ENCODE results near the gene PRSS22. TPM values are rescaled to one million over a fixed set of nuclear protein-coding genes. Genes with fewer than 3 reads are reported as not detected.
A peak's percentile ranks its signal among the peaks of the same experiment; 100 is the strongest.

PRSS22 gene
- total and polyA plus RNA-seq, 2 experiments from 2014 or later = not detected

- H3K27me3 ChIP-seq = peaks cover 48% of the 10 kb centered on the region
- H3K36me3 ChIP-seq = no peaks in the 10 kb centered on the region
- no peaks in the 10 kb centered on the region for H3K9me3 ChIP-seq (ENCODE audit: low read depth)
- no peak overlapping the region for H3K27ac ChIP-seq
- TF ChIP-seq CTCF (IDR thresholded peaks at IDR 0.05; ENCODE audit: low read depth, low read length) = no peak
- no peak overlapping the region for H3K4me3 ChIP-seq
- H3K4me1 ChIP-seq (ENCODE audit: low read depth) = no peaks in the 10 kb centered on the region
- DNase-seq (ENCODE audit: low read depth in 1 of 2, low spot score in 1 of 2) = no peak
Observed at GRCh38 chr16:2865651-2866050, 7.7 kb upstream of the PRSS22 start.

GRCh38 chr16:2860826-2861567 is 3.0 kb upstream of the PRSS22 start:
- peaks cover 60% of the 10 kb centered on the region for H3K27me3 ChIP-seq
- peak in 1 of 2 donors; percentile 45 for DNase-seq (ENCODE audit: low read depth in 1 of 2, low spot score in 1 of 2)

DNA sequence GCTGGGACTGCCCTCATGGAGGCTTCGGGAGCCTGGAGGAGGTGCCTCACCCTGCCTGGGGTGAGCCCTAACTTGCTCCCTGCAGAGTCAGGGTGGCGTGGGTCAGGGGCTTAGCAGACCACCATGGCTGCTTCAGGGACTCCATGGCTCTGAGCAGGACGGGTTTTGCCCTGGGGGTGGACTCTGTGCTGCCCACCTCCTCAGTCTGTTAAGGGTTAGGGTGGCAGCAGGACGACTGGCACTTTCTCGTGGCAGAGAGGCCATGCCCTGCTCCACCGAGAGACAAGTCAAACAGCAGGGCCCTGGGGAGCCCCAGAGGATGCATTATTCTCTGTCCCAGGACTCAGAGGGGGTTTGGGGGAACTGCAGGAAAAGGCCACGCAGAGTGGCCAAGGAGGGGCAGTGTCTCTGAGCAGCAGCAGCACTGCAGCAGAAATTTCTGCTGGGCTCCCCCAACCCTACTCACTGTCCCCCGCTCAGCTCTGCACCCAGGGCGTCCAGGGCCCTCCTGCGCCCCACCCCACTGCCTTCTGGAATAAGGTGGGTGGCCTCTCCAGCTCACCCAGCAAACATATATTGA is 1.8 kb upstream of the PRSS22 start:
- H3K4me1 ChIP-seq (ENCODE audit: low read depth) = no peaks in the 10 kb centered on the region
- H3K36me3 ChIP-seq = no peaks in the 10 kb centered on the region
- H3K9me3 ChIP-seq (ENCODE audit: low read depth) = no peaks in the 10 kb centered on the region
- TF ChIP-seq CTCF (IDR thresholded peaks at IDR 0.05; ENCODE audit: low read depth, low read length) = no peak
- no peak overlapping the region for H3K27ac ChIP-seq
- peaks cover 47% of the 10 kb centered on the region for H3K27me3 ChIP-seq
- H3K4me3 ChIP-seq = no peak overlapping the region
- DNase-seq (ENCODE audit: low read depth in 1 of 2, low spot score in 1 of 2) = no peak

More at GRCh38 chr16:2860826-2861567, 3.0 kb upstream of the PRSS22 start:
- TF ChIP-seq CTCF (IDR thresholded peaks at IDR 0.05; ENCODE audit: low read depth, low read length) = no peak
- H3K4me1 ChIP-seq (ENCODE audit: low read depth) = no peaks in the 10 kb centered on the region
- H3K9me3 ChIP-seq (ENCODE audit: low read depth) = no peaks in the 10 kb centered on the region
- H3K4me3 ChIP-seq = no peak overlapping the region
- H3K27ac ChIP-seq = no peak overlapping the region
- no peaks in the 10 kb centered on the region for H3K36me3 ChIP-seq

- Histone ChIP-seq H3K4me3 (no peak overlapping the region), H3K36me3 (no peaks in the 10 kb centered on the region), H3K9me3 (ENCODE audit: low read depth) (no peaks in the 10 kb centered on the region), H3K27me3 (peaks cover 34% of the 10 kb centered on the region), H3K4me1 (ENCODE audit: low read depth) (no peaks in the 10 kb centered on the region), H3K27ac (no peak overlapping the region)
- TF ChIP-seq CTCF (IDR thresholded peaks at IDR 0.05; ENCODE audit: low read depth, low read length) = no peak
- DNase-seq (ENCODE audit: low read depth in 1 of 2, low spot score in 1 of 2) = no peak
Observed at GRCh38 chr16:2858245-2859025, 465 bp upstream of the PRSS22 start.

DNA sequence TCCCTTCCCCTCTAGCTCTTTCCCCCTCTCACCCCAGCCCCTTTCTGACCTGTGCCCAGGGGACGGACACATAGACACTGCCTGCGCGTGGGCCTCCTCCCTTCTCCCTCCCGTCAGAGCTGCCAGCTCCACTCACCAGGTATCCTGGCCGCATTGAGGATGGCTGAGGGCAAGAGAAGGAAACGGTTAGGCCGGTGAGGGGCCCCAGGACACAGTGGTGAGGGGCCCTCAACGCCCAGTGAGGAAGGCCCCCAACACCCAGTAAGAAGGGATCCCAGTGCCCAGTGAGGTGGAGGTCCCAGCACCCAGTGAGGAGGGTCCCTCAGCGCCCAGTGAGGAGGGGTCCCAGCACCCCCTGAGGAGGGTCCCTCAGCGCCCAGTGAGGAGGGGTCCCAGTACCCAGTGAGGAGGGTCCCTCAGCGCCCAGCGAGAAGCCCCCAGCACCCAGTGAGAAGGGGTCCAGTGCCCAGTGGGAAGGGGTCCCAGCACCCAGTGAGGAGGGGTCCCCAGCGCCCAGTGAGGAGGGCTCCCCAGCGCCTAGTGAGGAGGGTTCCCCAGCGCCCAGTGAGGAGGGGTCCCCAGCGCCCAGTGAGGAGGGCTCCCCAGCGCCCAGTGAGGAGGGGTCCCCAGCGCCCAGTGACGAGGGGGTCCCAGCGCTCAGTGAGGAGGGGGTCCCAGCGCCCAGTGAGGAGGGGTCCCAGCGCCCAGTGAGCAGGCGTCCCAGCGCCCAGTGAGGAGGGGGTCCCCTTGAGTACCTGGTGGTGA is 1.1 kb downstream of the PRSS22 start:
- no peak overlapping the region for H3K27ac ChIP-seq
- DNase-seq (ENCODE audit: low read depth in 1 of 2, low spot score in 1 of 2) = no peak
- no peak overlapping the region for H3K4me3 ChIP-seq
- H3K36me3 ChIP-seq = no peaks in the 10 kb centered on the region
- no peaks in the 10 kb centered on the region for H3K4me1 ChIP-seq (ENCODE audit: low read depth)
- peaks cover 34% of the 10 kb centered on the region for H3K27me3 ChIP-seq
- TF ChIP-seq CTCF (IDR thresholded peaks at IDR 0.05; ENCODE audit: low read depth, low read length) = no peak
- H3K9me3 ChIP-seq (ENCODE audit: low read depth) = no peaks in the 10 kb centered on the region

Data from cardiac muscle cell (in vitro differentiated cells and primary cell).